A673 (cell line): Measurements from ENCODE around the gene TPD52L1.

Experiments used
- CTCF ChIP-seq: fragments of 300-800, 200-600 bp; sonication (generic); conservative IDR thresholded peaks from 2 replicates; pipeline ENCODE4 v1.5.1; 2017; ENCODE audit warnings: low read depth, mild to moderate bottlenecking, antibody characterized with exemption, low read length, moderate library complexity, mixed read lengths
- EZH2 ChIP-seq: fragments of 200-600 bp; sonication (generic); IDR thresholded peaks from 2 replicates; pipeline ENCODE4 v1.6.1; 2017; ENCODE audit warnings: borderline replicate concordance, low read depth, mild to moderate bottlenecking, mixed read lengths, antibody characterized with exemption, low read length; ENCODE audit not compliant: poor library complexity, severe bottlenecking

DNA sequence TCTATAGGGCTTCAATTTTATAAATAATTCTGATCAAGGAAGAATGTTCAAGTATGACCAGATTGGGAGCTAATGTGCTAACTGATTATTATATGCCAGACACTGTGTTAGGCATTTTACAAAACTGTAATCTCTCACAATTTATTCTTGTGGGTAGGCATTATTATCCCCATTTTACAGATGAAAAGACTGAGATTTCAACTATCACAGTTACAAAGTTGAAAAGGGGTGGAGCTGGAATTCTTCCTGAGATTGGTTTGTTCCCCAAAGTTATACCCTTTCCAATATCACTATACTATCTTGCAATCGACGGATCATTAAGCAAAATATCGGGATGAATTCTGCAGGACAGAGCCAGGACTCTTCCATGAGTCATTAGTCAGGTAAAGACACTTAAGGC, 57.1 kb downstream of the TPD52L1 start:
- no peak for TF ChIP-seq CTCF
- no peak for TF ChIP-seq EZH2
